Nephron progenitor cell (in vitro differentiated cells): ENCODE data around the gene TNFRSF1A.
A peak's percentile ranks its signal among the peaks of the same experiment; 100 is the strongest.

Experiments used
- DNase-seq: peaks from one replicate; pipeline ENCODE4 v3.0.0; 2021
- H3K27ac Mint-ChIP-seq: 2 replicates; pipeline ENCODE4 v1.8.0; 2021; ENCODE audit warnings: mild to moderate bottlenecking, moderate library complexity, mixed read lengths
- H3K27me3 Mint-ChIP-seq: 2 replicates; pipeline ENCODE4 v1.8.0; 2021; ENCODE audit warnings: mild to moderate bottlenecking, low read depth, mixed read lengths; ENCODE audit not compliant: poor library complexity
- H3K36me3 Mint-ChIP-seq: 2 replicates; pipeline ENCODE4 v1.8.0; 2021; ENCODE audit warnings: low read depth, mixed read lengths
- H3K4me1 Mint-ChIP-seq: 2 replicates; pipeline ENCODE4 v1.8.0; 2021; ENCODE audit warnings: mixed read lengths
- H3K4me3 Mint-ChIP-seq: 2 replicates; pipeline ENCODE4 v1.8.0; 2021; ENCODE audit warnings: mild to moderate bottlenecking, moderate library complexity, mixed read lengths
- H3K9me3 Mint-ChIP-seq: 2 replicates; pipeline ENCODE4 v1.8.0; 2021; ENCODE audit warnings: mild to moderate bottlenecking, moderate library complexity, mixed read lengths
- CTCF ChIP-seq: fragments of 200-600 bp; sonication (generic); IDR thresholded peaks from 2 replicates; pipeline ENCODE4 v1.5.0; 2021; ENCODE audit warnings: antibody characterized with exemption

Gene TNFRSF1A

GRCh38 chr12:6328945-6329702, 12.8 kb downstream of the TNFRSF1A start:
- H3K4me3 Mint-ChIP-seq, result no peak overlapping the region
- no peak overlapping the region for H3K27ac Mint-ChIP-seq
- peaks cover 45% of the 10 kb centered on the region for H3K36me3 Mint-ChIP-seq
- H3K27me3 Mint-ChIP-seq, result no peaks in the 10 kb centered on the region
- no peak for TF ChIP-seq CTCF
- H3K9me3 Mint-ChIP-seq, result no peaks in the 10 kb centered on the region
- H3K4me1 Mint-ChIP-seq, result peaks cover 31% of the 10 kb centered on the region
- no peak for DNase-seq

GRCh38 chr12:6328045-6328779, 13.7 kb downstream of the TNFRSF1A start:
- TF ChIP-seq CTCF, result no peak
- Mint-ChIP-seq H3K27ac (peak overlapping the region; percentile 83), H3K4me3 (no peak overlapping the region), H3K9me3 (no peaks in the 10 kb centered on the region), H3K4me1 (peaks cover 40% of the 10 kb centered on the region), H3K36me3 (peaks cover 36% of the 10 kb centered on the region), H3K27me3 (peaks cover 8% of the 10 kb centered on the region)
- no peak for DNase-seq

GRCh38 chr12:6327229-6328041, 14.4 kb downstream of the TNFRSF1A start:
- peak overlapping the region; percentile 66 for H3K27ac Mint-ChIP-seq

GRCh38 chr12:6326316-6327228, 15.3 kb downstream of the TNFRSF1A start:
- Mint-ChIP-seq H3K27ac (peak overlapping the region; percentile 93), H3K36me3 (peaks cover 23% of the 10 kb centered on the region), H3K27me3 (peaks cover 13% of the 10 kb centered on the region), H3K4me1 (peaks cover 51% of the 10 kb centered on the region), H3K9me3 (no peaks in the 10 kb centered on the region), H3K4me3 (peak overlapping the region; percentile 53)
- peak; percentile 41 for TF ChIP-seq CTCF
- DNase-seq, result peak; percentile 52

More at GRCh38 chr12:6327229-6328041, 14.4 kb downstream of the TNFRSF1A start:
- Mint-ChIP-seq H3K4me3 (no peak overlapping the region), H3K9me3 (no peaks in the 10 kb centered on the region), H3K4me1 (peaks cover 44% of the 10 kb centered on the region), H3K36me3 (peaks cover 29% of the 10 kb centered on the region), H3K27me3 (peaks cover 8% of the 10 kb centered on the region)
- DNase-seq, result no peak
- no peak for TF ChIP-seq CTCF
